Keratinocyte (primary cell): ENCODE measurements around the gene CES2. TPM values are rescaled to one million over a fixed set of nuclear protein-coding genes. Genes with fewer than 3 reads are reported as not detected.
A peak's percentile ranks its signal among the peaks of the same experiment; 100 is the strongest.

Source experiments
- DNase-seq: peaks from one replicate; pipeline ENCODE4 v3.0.0-alpha.2; 2011; ENCODE audit warnings: low read depth, missing footprints, low spot score
- FAIRE-seq: peaks from 2 replicates; lab custom pipeline; 2011; peaks lifted over from hg19 to GRCh38; lab: Jason Lieb, UNC
- H2AFZ ChIP-seq: 2 replicates; pipeline ENCODE4 v1.6.0; 2012; ENCODE audit warnings: low read length, control low read depth, inconsistent platforms; ENCODE audit not compliant: control insufficient read depth
- H3K27ac ChIP-seq: 2 replicates; pipeline ENCODE4 v1.5.1; 2011; ENCODE audit warnings: low read length; ENCODE audit not compliant: control insufficient read depth, insufficient read depth
- H3K27me3 ChIP-seq: 3 replicates; pipeline ENCODE4 v1.6.0; 2011; ENCODE audit warnings: low read length; ENCODE audit not compliant: control insufficient read depth, insufficient read depth; ENCODE audit errors: extremely low read depth
- H3K36me3 ChIP-seq, 2 experiments: 2 replicates in 1 of 2; 3 replicates in 1 of 2; pipeline ENCODE4 v1.5.1; 2011; ENCODE audit warnings: low read length in 2 of 2, mild to moderate bottlenecking in 1 of 2; ENCODE audit not compliant: control insufficient read depth in 2 of 2, insufficient read depth in 2 of 2; ENCODE audit errors: extremely low read depth in 1 of 2
- H3K4me1 ChIP-seq: 3 replicates; pipeline ENCODE4 v1.5.1; 2011; ENCODE audit warnings: low read length; ENCODE audit not compliant: control insufficient read depth, insufficient read depth; ENCODE audit errors: extremely low read depth
- H3K4me2 ChIP-seq: 3 replicates; pipeline ENCODE4 v1.6.0; 2011; ENCODE audit warnings: low read depth, low read length; ENCODE audit not compliant: control insufficient read depth, insufficient read depth; ENCODE audit errors: extremely low read depth
- H3K4me3 ChIP-seq, 3 experiments: fragments of 200-600 bp in 1 of 3; sonication (generic) in 1 of 3; 2 replicates in 2 of 3; 3 replicates in 1 of 3; pipeline ENCODE4 v1.5.1; 2011 to 2016; ENCODE audit warnings: low read length in 3 of 3, mild to moderate bottlenecking in 3 of 3, control low read depth in 2 of 3, inconsistent platforms in 1 of 3, low read depth in 1 of 3, mixed read lengths in 1 of 3, mixed run types in 1 of 3, moderate library complexity in 1 of 3; ENCODE audit not compliant: control insufficient read depth in 2 of 3, insufficient read depth in 2 of 3; ENCODE audit errors: extremely low read depth in 1 of 3
- H3K79me2 ChIP-seq: 2 replicates; pipeline ENCODE4 v1.6.0; 2012; ENCODE audit warnings: low read length; ENCODE audit not compliant: control insufficient read depth, insufficient read depth
- H3K9ac ChIP-seq: 3 replicates; pipeline ENCODE4 v1.6.0; 2011; ENCODE audit warnings: low read length; ENCODE audit not compliant: control insufficient read depth, insufficient read depth; ENCODE audit errors: extremely low read depth
- H3K9me1 ChIP-seq: 3 replicates; pipeline ENCODE4 v1.6.0; 2011; ENCODE audit warnings: low read length; ENCODE audit not compliant: control insufficient read depth, insufficient read depth; ENCODE audit errors: extremely low read depth
- H3K9me3 ChIP-seq: 2 replicates; pipeline ENCODE4 v1.5.1; 2012; ENCODE audit warnings: low read depth, low read length; ENCODE audit not compliant: control insufficient read depth
- H4K20me1 ChIP-seq: 3 replicates; pipeline ENCODE4 v1.6.0; 2011; ENCODE audit warnings: low read length; ENCODE audit not compliant: control insufficient read depth, insufficient read depth; ENCODE audit errors: extremely low read depth
- CTCF ChIP-seq, 3 experiments: IDR thresholded peaks in 1 of 3; conservative IDR thresholded peaks in 1 of 3; optimal IDR thresholded peaks in 1 of 3; 2 replicates in 2 of 3; 3 replicates in 1 of 3; pipeline versions ENCODE3 to v1.5.1; 2011; ENCODE audit warnings: low read length in 3 of 3, mild to moderate bottlenecking in 3 of 3, moderate library complexity in 2 of 3, control low read depth in 1 of 3, inconsistent platforms in 1 of 3; ENCODE audit not compliant: insufficient read depth in 2 of 3; ENCODE audit errors: extremely low read depth in 1 of 3
- EZH2 ChIP-seq: IDR thresholded peaks from one replicate; pipeline ENCODE4 v1.6.1; 2012; ENCODE audit warnings: inconsistent platforms, mild to moderate bottlenecking, low read length, moderate library complexity
- dilution Hi-C: fragments of 300-500 bp; cut with MboI; formaldehyde crosslinking; loops from one replicate; pipeline ENCODE4 v1.7.0; 2020; ENCODE audit warnings: low sequenced_read_pairs; ENCODE audit not compliant: extremely low pct_ligation_motif_present
- polyA plus RNA-seq, 5 experiments: library from polyadenylated mRNA; depleted of rRNA in 3 of 5; stranded (reverse) in 3 of 5; stranded (forward) in 1 of 5; unstranded in 1 of 5; fragments of >200 nt; gene quantifications; 1 replicate in 1 of 5; 2 replicates in 3 of 5; 3 replicates in 1 of 5; pipeline versions ENCODE4 v1.2.1 to v1.2.3, GENCODE V29; 2011 to 2012; ENCODE audit warnings: missing spikeins in 2 of 5, low read depth in 1 of 5, low replicate concordance in 1 of 5

Gene CES2
- polyA plus RNA-seq, 1 donor (not counting 4 experiments of a cell fraction or from before 2014, with no cell fraction given): 41.6 TPM

DNA sequence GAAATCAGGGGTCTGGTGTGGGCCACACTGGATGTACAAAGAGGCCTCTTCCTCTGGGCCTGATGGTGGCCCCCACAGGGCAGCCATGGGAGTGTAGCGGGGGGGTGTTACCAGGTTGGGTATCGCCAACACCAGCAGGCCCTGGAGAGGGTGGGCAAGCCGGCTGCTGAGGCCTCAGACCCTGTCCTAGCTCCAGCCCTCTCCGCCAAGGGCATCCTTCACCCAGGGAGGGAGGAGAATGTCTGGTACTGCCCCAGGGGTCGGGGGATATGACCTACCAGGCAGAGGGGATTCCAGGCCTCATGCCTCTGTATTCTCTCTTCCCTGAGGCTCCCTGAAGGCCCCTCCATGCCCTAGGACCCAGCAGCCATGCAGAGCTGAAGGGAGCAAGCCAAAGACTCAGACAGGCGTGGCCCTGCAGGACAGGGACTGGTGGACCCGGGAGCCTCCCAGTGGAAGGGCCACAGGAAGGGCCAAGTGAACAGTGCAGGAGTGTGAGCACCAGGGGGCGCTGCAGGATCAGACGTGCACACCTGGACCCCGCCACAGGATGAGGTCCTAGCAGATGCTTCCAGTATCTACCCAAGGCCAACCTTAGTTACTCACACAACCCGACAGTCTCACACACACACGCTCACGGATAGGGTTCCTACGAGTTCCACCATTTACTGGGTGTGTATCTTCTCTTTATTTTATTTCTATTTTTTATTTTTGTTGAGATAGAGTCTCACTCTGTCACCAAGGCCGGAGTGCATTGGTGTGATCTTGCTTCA is 42.2 kb downstream of the CES2 start:
- Histone ChIP-seq H3K79me2 (no peaks in the 10 kb centered on the region), H3K4me2 (no peak overlapping the region), H3K4me3 (no peak overlapping the region), H3K9ac (no peak overlapping the region), H2AFZ (no peak overlapping the region), H3K36me3 (no peaks in the 10 kb centered on the region), H3K9me3 (no peaks in the 10 kb centered on the region), H3K4me1 (no peaks in the 10 kb centered on the region), H3K27ac (no peak overlapping the region), H3K9me1 (no peaks in the 10 kb centered on the region), H3K27me3 (no peaks in the 10 kb centered on the region), H4K20me1 (no peaks in the 10 kb centered on the region)
- peak; percentile 77 for FAIRE-seq
- TF ChIP-seq CTCF (optimal IDR thresholded peaks at IDR 0.05 in 1 of 3, IDR thresholded peaks at IDR 0.05 in 1 of 3, conservative IDR thresholded peaks at IDR 0.05 in 1 of 3; ENCODE audit: extremely low read depth in 1 of 3, insufficient read depth in 2 of 3, low read length in 3 of 3) (peak; percentile 93 to 100 (median 95)), EZH2 (no peak)
- dilution Hi-C loops: no loop called here
- DNase-seq: peak; percentile 44

- no peak for FAIRE-seq
- no peaks in the 10 kb centered on the region for H4K20me1 ChIP-seq
- H3K9me1 ChIP-seq: no peaks in the 10 kb centered on the region
- no peak overlapping the region for H2AFZ ChIP-seq
- H3K9me3 ChIP-seq: no peaks in the 10 kb centered on the region
- H3K79me2 ChIP-seq: no peaks in the 10 kb centered on the region
- DNase-seq: no peak
- no peak overlapping the region for H3K4me3 ChIP-seq
- dilution Hi-C loops: no loop called here
- H3K9ac ChIP-seq: no peak overlapping the region
- no peak overlapping the region for H3K4me2 ChIP-seq
- H3K4me1 ChIP-seq: no peaks in the 10 kb centered on the region
- H3K27ac ChIP-seq: no peak overlapping the region
- TF ChIP-seq EZH2 (no peak), CTCF (optimal IDR thresholded peaks at IDR 0.05 in 1 of 3, IDR thresholded peaks at IDR 0.05 in 1 of 3, conservative IDR thresholded peaks at IDR 0.05 in 1 of 3; ENCODE audit: extremely low read depth in 1 of 3, insufficient read depth in 2 of 3, low read length in 3 of 3) (no peak)
- H3K27me3 ChIP-seq: no peaks in the 10 kb centered on the region
- no peaks in the 10 kb centered on the region for H3K36me3 ChIP-seq
These were observed 43.8 kb downstream of the CES2 start for GRCh38 chr16:66979011-66979717.
